HepG2 (cell line): ENCODE results near the gene DENND4B. TPM values are rescaled to one million over a fixed set of nuclear protein-coding genes. Genes with fewer than 3 reads are reported as not detected.
A peak's percentile ranks its signal among the peaks of the same experiment; 100 is the strongest.

Experiments used
- ARID2 ChIP-seq: sonication (generic); formaldehyde crosslinking; IDR thresholded peaks from 2 replicates; pipeline ENCODE4 v1.8.1; 2022; ENCODE audit warnings: mild to moderate bottlenecking, missing genetic modification reagents, borderline replicate concordance
- HNF4A ChIP-seq: sonication (generic); formaldehyde crosslinking; IDR thresholded peaks from 2 replicates; pipeline ENCODE4 v1.4.0; 2020; ENCODE audit warnings: missing genetic modification reagents
- ISX ChIP-seq: sonication (generic); formaldehyde crosslinking; conservative IDR thresholded peaks from 2 replicates; pipeline ENCODE4 v1.5.0; 2020; ENCODE audit warnings: missing genetic modification reagents
- PCBP1 ChIP-seq: fragments of 200-400 bp; formaldehyde crosslinking; IDR thresholded peaks from 2 replicates; pipeline ENCODE4 v1.6.1; 2017; ENCODE audit warnings: mild to moderate bottlenecking, low read depth, low read length, borderline replicate concordance
- TRIM22 ChIP-seq: fragments of 450-650 bp; IDR thresholded peaks from 2 replicates; pipeline ENCODE4 v1.6.1; 2017
- ZBTB20 ChIP-seq: sonication (generic); formaldehyde crosslinking; IDR thresholded peaks from 2 replicates; pipeline ENCODE4 v1.8.1; 2023; ENCODE audit warnings: missing genetic modification reagents, low read depth, mild to moderate bottlenecking, borderline replicate concordance
- ZBTB43 ChIP-seq: sonication (generic); formaldehyde crosslinking; conservative IDR thresholded peaks from 2 replicates; pipeline ENCODE4 v1.4.0; 2020; ENCODE audit warnings: missing genetic modification reagents
- ZIK1 ChIP-seq: sonication (generic); formaldehyde crosslinking; IDR thresholded peaks from 2 replicates; pipeline ENCODE4 v1.5.0; 2020; ENCODE audit warnings: mild to moderate bottlenecking, low read depth, missing genetic modification reagents, borderline replicate concordance
- ZNF10 ChIP-seq: sonication (generic); formaldehyde crosslinking; IDR thresholded peaks from 2 replicates; pipeline ENCODE4 v1.4.0; 2020; ENCODE audit warnings: mild to moderate bottlenecking, low read depth, missing genetic modification reagents, borderline replicate concordance
- ZNF558 ChIP-seq: sonication (generic); formaldehyde crosslinking; IDR thresholded peaks from 2 replicates; pipeline ENCODE4 v1.9.0; 2022; ENCODE audit warnings: mild to moderate bottlenecking, missing genetic modification reagents, borderline replicate concordance
- ZNF800 ChIP-seq: sonication (generic); formaldehyde crosslinking; IDR thresholded peaks from 2 replicates; pipeline ENCODE4 v1.4.0; 2020; ENCODE audit warnings: missing genetic modification reagents
- ZSCAN25 ChIP-seq: sonication (generic); formaldehyde crosslinking; IDR thresholded peaks from 2 replicates; pipeline ENCODE4 v1.8.0; 2022; ENCODE audit warnings: mild to moderate bottlenecking, missing genetic modification reagents
- polyA plus RNA-seq, 8 experiments: library from polyadenylated mRNA; depleted of rRNA in 3 of 8; stranded (reverse) in 7 of 8; unstranded in 1 of 8; fragments of >200 nt; fragmentation: Illumina TruSeq in 4 of 8; extraction: Trizol in 4 of 8; gene quantifications; 2 replicates each; pipeline versions ENCODE4 v1.2.1 to v1.2.3, GENCODE V29; 2011 to 2016; ENCODE audit warnings: low read depth in 4 of 8, missing spikeins in 1 of 8, mixed read lengths in 1 of 8; ENCODE audit not compliant: insufficient read depth in 1 of 8
- total RNA-seq, 5 experiments: library from RNA; depleted of rRNA; stranded (reverse); fragments of >200 nt; fragmentation: Illumina TruSeq; extraction: Trizol; gene quantifications; 2 replicates each; pipeline ENCODE4 v1.2.3, GENCODE V29; 2016; ENCODE audit warnings: low read depth in 1 of 5
- TF ChIP-seq, protein P1 (sequence below): sonication (generic); formaldehyde crosslinking; IDR thresholded peaks from 2 replicates; pipeline ENCODE4 v1.4.0; 2020; ENCODE audit warnings: missing genetic modification reagents
- TF ChIP-seq, protein P2 (sequence below): sonication (generic); formaldehyde crosslinking; IDR thresholded peaks from 2 replicates; pipeline ENCODE4 v1.8.0; 2022; ENCODE audit warnings: missing genetic modification reagents, low read depth, mild to moderate bottlenecking, borderline replicate concordance

The DENND4B gene
- total and polyA plus RNA-seq, 2 of the 13 experiments (the other 11 are each of a cell fraction or from before 2014, with no cell fraction given): 15.1 to 20.3 TPM

DNA sequence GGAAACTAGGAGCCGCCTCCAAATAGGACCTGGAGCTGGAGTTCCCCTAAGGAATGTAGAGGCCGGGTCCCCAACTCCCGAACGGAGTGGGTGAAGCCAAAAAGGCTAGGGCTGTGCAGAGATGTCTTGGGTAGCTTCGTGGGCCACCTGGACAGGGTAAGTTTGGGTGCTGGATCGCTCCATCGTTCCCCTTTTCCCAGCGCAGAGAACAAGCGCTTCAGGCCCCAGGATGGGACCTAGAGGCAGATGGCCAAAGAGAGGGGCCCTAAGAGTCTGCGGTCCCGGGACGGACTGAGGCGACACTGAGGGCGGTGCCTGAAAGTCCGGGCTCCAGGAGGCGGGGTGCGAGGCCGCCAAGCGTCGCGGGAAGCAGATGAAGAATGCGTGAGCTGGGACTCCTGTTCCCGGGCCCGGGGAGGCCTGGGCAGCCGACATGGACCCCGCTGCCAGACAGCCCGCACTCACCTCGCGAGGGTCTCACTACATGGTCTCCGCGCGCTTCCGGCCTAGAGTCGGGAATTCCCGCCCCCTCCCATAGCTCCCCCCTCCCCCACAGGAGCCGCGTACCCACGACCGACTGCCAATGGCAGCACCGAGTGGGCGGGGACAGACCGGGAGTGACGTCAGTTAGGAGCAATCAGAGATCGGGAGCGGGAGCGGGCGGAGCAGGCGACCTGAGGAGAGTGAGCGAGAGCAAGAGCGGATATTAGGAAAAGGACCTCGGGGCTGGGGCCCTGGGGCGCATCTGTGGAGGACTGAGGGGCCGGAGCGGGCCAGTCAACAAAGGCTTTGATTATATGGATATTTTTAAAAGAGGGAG lies 16.7 kb upstream of the DENND4B start, which contains the start of gene SLC39A1 (continued):
- TF ChIP-seq ZNF800 (CRISPR knock-in tag) (peak; percentile 22; the same call in 1 of the 2 replicates), TRIM22 (no peak), ZBTB43 (CRISPR knock-in tag) (peak; percentile 73; the same call in 1 of the 2 replicates), ZNF558 (no peak), ARID2 (CRISPR knock-in tag) (no peak; the same call in 1 of the 2 replicates), ZSCAN25 (CRISPR knock-in tag) (peak; percentile 16; the same call in 1 of the 2 replicates), HNF4A (CRISPR knock-in tag) (no peak), PCBP1 (peak; percentile 92), ISX (no peak), ZIK1 (CRISPR knock-in tag) (peak; percentile 49; the same call in 1 of the 2 replicates), ZBTB20 (CRISPR knock-in tag) (no peak), ZNF10 (no peak)
- TF ChIP-seq, protein P1, sequence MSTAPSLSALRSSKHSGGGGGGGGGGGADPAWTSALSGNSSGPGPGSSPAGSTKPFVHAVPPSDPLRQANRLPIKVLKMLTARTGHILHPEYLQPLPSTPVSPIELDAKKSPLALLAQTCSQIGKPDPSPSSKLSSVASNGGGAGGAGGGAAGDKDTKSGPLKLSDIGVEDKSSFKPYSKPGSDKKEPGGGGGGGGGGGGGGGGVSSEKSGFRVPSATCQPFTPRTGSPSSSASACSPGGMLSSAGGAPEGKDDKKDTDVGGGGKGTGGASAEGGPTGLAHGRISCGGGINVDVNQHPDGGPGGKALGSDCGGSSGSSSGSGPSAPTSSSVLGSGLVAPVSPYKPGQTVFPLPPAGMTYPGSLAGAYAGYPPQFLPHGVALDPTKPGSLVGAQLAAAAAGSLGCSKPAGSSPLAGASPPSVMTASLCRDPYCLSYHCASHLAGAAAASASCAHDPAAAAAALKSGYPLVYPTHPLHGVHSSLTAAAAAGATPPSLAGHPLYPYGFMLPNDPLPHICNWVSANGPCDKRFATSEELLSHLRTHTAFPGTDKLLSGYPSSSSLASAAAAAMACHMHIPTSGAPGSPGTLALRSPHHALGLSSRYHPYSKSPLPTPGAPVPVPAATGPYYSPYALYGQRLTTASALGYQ (CRISPR knock-in tag): 0 out of 2 replicates have a peak, but pooled peaks have one; percentile 45
- TF ChIP-seq, protein P2, sequence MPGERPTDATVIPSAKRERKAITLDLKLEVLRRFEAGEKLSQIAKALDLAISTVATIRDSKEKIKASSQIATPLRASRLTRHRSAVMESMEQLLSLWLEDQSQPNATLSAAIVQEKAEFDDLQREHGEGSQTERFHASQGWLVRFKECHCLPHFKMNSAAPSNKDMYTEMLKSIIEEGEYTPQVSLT: no peak
